K562 (cell line): Measurements from ENCODE around the gene C12orf42. TPM values are rescaled to one million over a fixed set of nuclear protein-coding genes. Genes with fewer than 3 reads are reported as not detected.

Source experiments
- ATAC-seq: fragments of 200-7000 bp; cut with Tn5 transposase; 3 replicates; pipeline ENCODE4 v1.9.1; 2020; ENCODE audit warnings: moderate library complexity
- BruUV-seq: library from RNA; stranded (reverse); fragments of 400-500 nt; replicated peaks from 2 replicates; lab custom pipeline; 2021; lab: Mats Ljungman, UMichigan
- CTCF ChIA-PET: fragments of 300-600 bp; formaldehyde crosslinking; extraction: SDS; loops from one replicate; lab custom pipeline; 2021; ENCODE audit warnings: low intra/inter-chr PET ratio; lab: Yijun Ruan, JAX
- POLR2A ChIA-PET: fragments of 300-600, 350-650 bp; sonication (Branson Sonifier 250); formaldehyde crosslinking; extraction: SDS; loops from one replicate; lab custom pipeline; 2021; ENCODE audit warnings: antibody characterized with exemption, inconsistent platforms; lab: Yijun Ruan, JAX
- DNase-seq, 4 experiments: peaks; one replicate each; pipeline versions ENCODE4 v3.0.0 to v3.0.0-alpha.2; 2011 to 2018; ENCODE audit warnings: low spot score in 3 of 4, mixed read lengths in 3 of 4; ENCODE audit errors: extremely low read depth in 1 of 4
- FAIRE-seq: peaks from 2 replicates; lab custom pipeline; 2011; peaks lifted over from hg19 to GRCh38; lab: Jason Lieb, UNC
- H2AFZ ChIP-seq: 2 replicates; pipeline ENCODE4 v1.6.0; 2011; ENCODE audit warnings: low read depth, low read length, control low read depth, inconsistent platforms
- H3K27ac ChIP-seq: fragments of 200-600 bp; 3 replicates; pipeline ENCODE4 v1.8.0; 2011; ENCODE audit warnings: low read depth, mild to moderate bottlenecking, control low read depth, inconsistent platforms, low read length, moderate library complexity, mixed read lengths; ENCODE audit errors: extremely low read depth
- H3K27me3 ChIP-seq, 2 experiments: fragments of 300-600 bp in 1 of 2; 2 replicates in 1 of 2; 3 replicates in 1 of 2; pipeline versions ENCODE4 v1.6.0 to v1.8.0; 2011; ENCODE audit warnings: inconsistent platforms in 2 of 2, low read length in 2 of 2, mild to moderate bottlenecking in 1 of 2, mixed read lengths in 1 of 2, moderate library complexity in 1 of 2; ENCODE audit not compliant: control insufficient read depth in 2 of 2, insufficient read depth in 2 of 2
- H3K36me3 ChIP-seq: fragments of 300-600 bp; 3 replicates; pipeline ENCODE4 v1.8.0; 2011; ENCODE audit warnings: mild to moderate bottlenecking, low read length, inconsistent platforms; ENCODE audit not compliant: control insufficient read depth, insufficient read depth
- H3K4me1 ChIP-seq, 2 experiments: fragments of 200-600 bp in 1 of 2; replicated peaks in 1 of 2; 2 replicates in 1 of 2; 3 replicates in 1 of 2; pipeline versions ENCODE4 v1.5.1 to v1.8.0; 2011; ENCODE audit warnings: inconsistent platforms in 2 of 2, low read length in 2 of 2, mild to moderate bottlenecking in 1 of 2, mixed read lengths in 1 of 2, moderate library complexity in 1 of 2; ENCODE audit not compliant: control insufficient read depth in 2 of 2, insufficient read depth in 2 of 2
- H3K4me2 ChIP-seq: 2 replicates; pipeline ENCODE4 v1.6.1; 2011; ENCODE audit warnings: low read length, control low read depth, inconsistent platforms, mixed read lengths; ENCODE audit not compliant: insufficient read depth
- H3K4me3 ChIP-seq: fragments of 200-600 bp; sonication (generic), shearing (Covaris generic); 2 replicates; pipeline ENCODE4 v1.5.1; 2016; ENCODE audit warnings: control low read depth, inconsistent platforms
- H3K79me2 ChIP-seq: fragments of 200-600 bp; 3 replicates; pipeline ENCODE4 v1.8.0; 2011; ENCODE audit warnings: low read length, inconsistent platforms; ENCODE audit not compliant: control insufficient read depth, insufficient read depth
- H3K9ac ChIP-seq, 2 experiments: 2 replicates each; pipeline versions ENCODE4 v1.6.0 to v1.6.1; 2011; ENCODE audit warnings: low read depth in 2 of 2, low read length in 2 of 2, control low read depth in 1 of 2, inconsistent platforms in 1 of 2, mild to moderate bottlenecking in 1 of 2, mixed read lengths in 1 of 2; ENCODE audit not compliant: insufficient read depth in 1 of 2
- H3K9me1 ChIP-seq: one replicate; pipeline ENCODE4 v1.6.0; 2011; ENCODE audit warnings: inconsistent platforms, mild to moderate bottlenecking, low read length, moderate library complexity; ENCODE audit not compliant: control insufficient read depth, insufficient read depth
- H3K9me3 ChIP-seq: replicated peaks from 2 replicates; pipeline ENCODE4 v1.5.1; 2011; ENCODE audit warnings: low read depth, low read length, inconsistent platforms; ENCODE audit not compliant: control insufficient read depth, insufficient read depth
- H4K20me1 ChIP-seq: replicated peaks from 2 replicates; pipeline ENCODE4 v1.6.1; 2011; ENCODE audit warnings: low read length, inconsistent platforms, mixed read lengths; ENCODE audit not compliant: control insufficient read depth, insufficient read depth
- CAMTA2 ChIP-seq: fragments of 250-450 bp; sonication (Bioruptor Pico); conservative IDR thresholded peaks from 2 replicates; pipeline ENCODE4 v1.5.1; 2022
- CBFA2T3 ChIP-seq: fragments of 450-650 bp; IDR thresholded peaks from 2 replicates; pipeline ENCODE4 v1.6.1; 2017
- CREM ChIP-seq: IDR thresholded peaks from 2 replicates; pipeline ENCODE4 v1.6.1; 2014; ENCODE audit warnings: antibody characterized with exemption, low read depth
- ESRRB ChIP-seq: fragments of 250-450 bp; sonication (Bioruptor Pico); IDR thresholded peaks from 2 replicates; pipeline ENCODE4 v1.5.0; 2020; ENCODE audit warnings: mild to moderate bottlenecking, moderate library complexity, borderline replicate concordance
- GTF2F1 ChIP-seq: IDR thresholded peaks from 2 replicates; pipeline ENCODE4 v1.6.1; 2011; ENCODE audit warnings: low read depth, low read length, improper control_type of control experiment
- KDM2B ChIP-seq: fragments of 250-450 bp; sonication (Bioruptor Pico); IDR thresholded peaks from 2 replicates; pipeline ENCODE4 v1.8.0; 2021; ENCODE audit warnings: mild to moderate bottlenecking, moderate library complexity
- MTA3 ChIP-seq: fragments of 450-650 bp; formaldehyde crosslinking; IDR thresholded peaks from 2 replicates; pipeline ENCODE4 v1.6.1; 2017; ENCODE audit warnings: mild to moderate bottlenecking, borderline replicate concordance
- MYC ChIP-seq, 2 experiments: fragments of 250-450 bp in 1 of 2; sonication (Bioruptor Pico) in 1 of 2; IDR thresholded peaks; 2 replicates each; pipeline versions ENCODE4 v1.5.1 to v1.6.1; 2012 to 2021; ENCODE audit warnings: low read depth in 2 of 2, borderline replicate concordance in 1 of 2, improper control_type of control experiment in 1 of 2, low read length in 1 of 2, mild to moderate bottlenecking in 1 of 2, moderate library complexity in 1 of 2
- NFATC3 ChIP-seq: fragments of 450-650 bp; IDR thresholded peaks from 2 replicates; pipeline ENCODE4 v1.6.1; 2017; ENCODE audit warnings: mild to moderate bottlenecking
- NR3C1 ChIP-seq: sonication (generic); formaldehyde crosslinking; IDR thresholded peaks from 2 replicates; pipeline ENCODE4 v1.8.1; 2022; ENCODE audit warnings: missing genetic modification reagents
- SPI1 ChIP-seq: IDR thresholded peaks from 2 replicates; pipeline ENCODE4 v1.6.1; 2011; ENCODE audit warnings: low read depth, low read length, control low read depth, borderline replicate concordance
- TAF1 ChIP-seq: IDR thresholded peaks from 2 replicates; pipeline ENCODE4 v1.6.1; 2011; ENCODE audit warnings: mild to moderate bottlenecking, low read length, moderate library complexity; ENCODE audit not compliant: insufficient read depth, control insufficient read depth, severe bottlenecking; ENCODE audit errors: extremely low read depth
- TCF3 ChIP-seq: sonication (generic); formaldehyde crosslinking; IDR thresholded peaks from 2 replicates; pipeline ENCODE4 v1.4.0; 2020; ENCODE audit warnings: mild to moderate bottlenecking, missing genetic modification reagents
- THRAP3 ChIP-seq: fragments of 450-650 bp; IDR thresholded peaks from 2 replicates; pipeline ENCODE4 v1.6.1; 2016; ENCODE audit warnings: mild to moderate bottlenecking, inconsistent platforms, borderline replicate concordance
- ZBTB11 ChIP-seq, 3 experiments: fragments of 200-800 bp in 1 of 3; fragments of 250-450 bp in 1 of 3; fragments of 450-650 bp in 1 of 3; sonication (Bioruptor Pico) in 1 of 3; sonication (Bioruptor generic) in 1 of 3; formaldehyde crosslinking in 1 of 3; IDR thresholded peaks; 2 replicates each; pipeline versions ENCODE4 v1.6.1 to v1.8.0; 2016 to 2022; ENCODE audit warnings: mild to moderate bottlenecking in 2 of 3, missing genetic modification characterization in 2 of 3, missing compliant biosample characterization in 1 of 3, moderate library complexity in 1 of 3
- ZNF311 ChIP-seq: fragments of 250-450 bp; sonication (Bioruptor Pico); IDR thresholded peaks from 2 replicates; pipeline ENCODE4 v1.4.0; 2020; ENCODE audit warnings: mild to moderate bottlenecking, moderate library complexity
- WGBS: fragments of 100-300 bp; shearing (Covaris generic); methylation state at CpG from one replicate; pipeline ENCODE4 v1.1.6; 2016; ENCODE audit warnings: low coverage, mixed read lengths; ENCODE audit not compliant: insufficient coverage; ENCODE audit errors: missing lambda C conversion rate; 5-methylcytosine and 5-hydroxymethylcytosine counted together
- in situ Hi-C: fragments of 300-500 bp; cut with MboI; formaldehyde crosslinking; loops from 4 replicates; pipeline ENCODE4 v1.15.0; 2018; ENCODE audit warnings: inconsistent platforms, mixed read lengths
- intact Hi-C: fragments of 100-400 bp; cut with micrococcal nuclease; formaldehyde crosslinking; loops from 2 replicates; pipeline ENCODE4 v1.14.2; 2022
- polyA plus RNA-seq, 8 experiments: library from polyadenylated mRNA; depleted of rRNA in 4 of 8; stranded (reverse) in 5 of 8; unstranded in 3 of 8; fragments of >200 nt; fragmentation: Nextera tagmentation in 2 of 8; fragmentation: Illumina TruSeq in 1 of 8; extraction: Ambion mirVana in 2 of 8; extraction: Trizol in 1 of 8; gene quantifications; 2 replicates each; pipeline versions ENCODE4 v1.2.1 to v1.2.3, GENCODE V29; 2011 to 2014; ENCODE audit warnings: inconsistent platforms in 1 of 8, missing spikeins in 1 of 8
- total RNA-seq, 7 experiments: library from RNA; depleted of rRNA in 6 of 7; stranded (reverse); fragments of >200 nt in 6 of 7; fragmentation: Illumina TruSeq in 2 of 7; extraction: Trizol in 2 of 7; gene quantifications; 2 replicates each; pipeline versions ENCODE4 v1.2.1 to v1.2.3, GENCODE V29; 2011 to 2021; ENCODE audit warnings: low replicate concordance in 1 of 7
- TF ChIP-seq, protein P1 (sequence below): sonication (generic); formaldehyde crosslinking; IDR thresholded peaks from 2 replicates; pipeline ENCODE4 v1.9.0; 2022; ENCODE audit warnings: mild to moderate bottlenecking, missing genetic modification reagents

Gene C12orf42
- total and polyA plus RNA-seq, 9 of the 15 experiments (the other 6 are each of a cell fraction or from before 2014, with no cell fraction given) = not detected

GRCh38 chr12:103455020-103455763 is 40.6 kb downstream of the C12orf42 start:
- no peaks in the 10 kb centered on the region for H3K4me1 ChIP-seq
- CTCF ChIA-PET = no interaction called here
- no peaks in the 10 kb centered on the region for H3K36me3 ChIP-seq
- H4K20me1 ChIP-seq = no peaks in the 10 kb centered on the region
- DNase-seq = no peak
- ATAC-seq = no peak
- no peaks in the 10 kb centered on the region for H3K79me2 ChIP-seq
- H3K27me3 ChIP-seq = no peaks in the 10 kb centered on the region
- FAIRE-seq = no peak
- no peak overlapping the region for H3K4me2 ChIP-seq
- no peaks in the 10 kb centered on the region for H3K9me1 ChIP-seq
- no peak overlapping the region for H3K9ac ChIP-seq
- no TSS peak for BruUV-seq
- H3K4me3 ChIP-seq = no peak overlapping the region
- 0% methylated on average over 3 of the region's 3 CpGs for WGBS
- H3K9me3 ChIP-seq = no peaks in the 10 kb centered on the region
- POLR2A ChIA-PET = no interaction called here
- no peak overlapping the region for H3K27ac ChIP-seq
- in situ Hi-C loops = no loop called here
- H2AFZ ChIP-seq = no peak overlapping the region
- intact Hi-C loops = no loop called here
- TF ChIP-seq CBFA2T3 (no peak), KDM2B (CRISPR knock-in tag) (no peak), CAMTA2 (CRISPR knock-in tag) (no peak), ZBTB11 (CRISPR knock-in tag; IDR thresholded peaks at IDR 0.05) (no peak), TAF1 (no peak), ESRRB (CRISPR knock-in tag) (no peak), MTA3 (no peak), NR3C1 (CRISPR knock-in tag) (no peak), TCF3 (CRISPR knock-in tag) (no peak), ZNF311 (CRISPR knock-in tag) (no peak), GTF2F1 (no peak), NFATC3 (no peak), SPI1 (no peak), CREM (no peak), MYC (IDR thresholded peaks at IDR 0.05; ENCODE audit: low read depth, low read length) (no peak), MYC (CRISPR knock-in tag; IDR thresholded peaks at IDR 0.05; ENCODE audit: borderline replicate concordance, low read depth) (no peak), THRAP3 (no peak)
- TF ChIP-seq, protein P1, sequence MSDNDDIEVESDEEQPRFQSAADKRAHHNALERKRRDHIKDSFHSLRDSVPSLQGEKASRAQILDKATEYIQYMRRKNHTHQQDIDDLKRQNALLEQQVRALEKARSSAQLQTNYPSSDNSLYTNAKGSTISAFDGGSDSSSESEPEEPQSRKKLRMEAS (CRISPR knock-in tag) = no peak
